NCI-H2081 treated with DMSO at 0.1 percent for 48 hours (cell line): ENCODE measurements around the gene FLYWCH1.

Source experiments
- DNase-seq: peaks from one replicate; lab custom pipeline; 2025; lab: John Stamatoyannopoulos, UW

Gene FLYWCH1

DNA sequence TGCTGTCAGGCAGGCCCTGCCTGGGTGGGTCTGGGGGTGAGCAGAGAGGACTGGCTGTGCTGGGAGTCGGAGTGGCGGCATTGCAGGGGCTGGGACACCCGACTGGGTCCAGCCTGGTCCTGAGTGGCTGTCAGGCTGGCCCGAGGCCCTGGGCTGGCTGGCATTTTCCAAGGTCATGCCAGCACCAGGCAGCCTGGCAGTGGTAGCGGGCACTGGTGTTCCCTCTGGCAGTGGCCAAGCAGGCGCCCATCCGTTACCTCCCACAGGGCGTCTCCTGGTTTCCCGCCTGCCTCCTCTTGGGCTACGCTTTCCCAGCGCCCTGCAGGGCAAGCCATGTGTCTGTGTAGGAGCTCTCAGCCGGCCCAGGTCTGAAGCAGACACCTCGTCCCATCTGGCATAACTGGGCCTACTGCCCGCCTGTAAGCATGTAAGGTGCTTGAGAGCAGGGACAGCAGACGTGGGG lies 74.2 kb downstream of the FLYWCH1 start:
- no peak for DNase-seq

DNA sequence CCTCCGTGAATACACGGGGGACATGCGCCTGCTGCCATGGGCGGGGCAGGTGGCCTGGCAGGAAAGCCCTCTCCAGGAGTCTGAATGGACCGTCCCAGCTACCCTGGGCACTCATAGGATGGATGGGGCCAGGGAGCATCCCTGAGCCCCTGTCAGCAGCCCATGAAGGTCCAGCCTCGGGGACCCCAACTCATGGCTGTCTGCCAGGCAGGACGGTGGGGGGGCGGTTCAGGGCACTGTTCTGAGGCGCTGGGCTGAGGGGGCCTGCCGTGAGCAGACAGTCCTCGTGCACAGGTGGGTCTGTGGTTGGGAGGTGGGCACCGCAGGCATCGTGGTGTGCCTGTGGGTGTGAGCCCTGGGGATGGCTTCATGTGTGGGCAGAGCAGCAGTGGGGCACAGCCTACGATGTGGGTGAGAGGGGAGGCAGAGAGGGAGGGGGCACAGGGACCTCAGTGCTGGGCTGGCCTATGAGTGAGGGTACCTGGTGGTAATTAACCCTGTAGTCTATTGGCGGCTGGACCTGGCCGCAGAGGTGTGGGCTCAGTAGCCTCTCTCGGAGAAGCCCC lies 75.0 kb downstream of the FLYWCH1 start:
- no peak for DNase-seq

- DNase-seq, result no peak
These were observed 75.6 kb downstream of the FLYWCH1 start for GRCh38 chr16:2987286-2987685.

DNA sequence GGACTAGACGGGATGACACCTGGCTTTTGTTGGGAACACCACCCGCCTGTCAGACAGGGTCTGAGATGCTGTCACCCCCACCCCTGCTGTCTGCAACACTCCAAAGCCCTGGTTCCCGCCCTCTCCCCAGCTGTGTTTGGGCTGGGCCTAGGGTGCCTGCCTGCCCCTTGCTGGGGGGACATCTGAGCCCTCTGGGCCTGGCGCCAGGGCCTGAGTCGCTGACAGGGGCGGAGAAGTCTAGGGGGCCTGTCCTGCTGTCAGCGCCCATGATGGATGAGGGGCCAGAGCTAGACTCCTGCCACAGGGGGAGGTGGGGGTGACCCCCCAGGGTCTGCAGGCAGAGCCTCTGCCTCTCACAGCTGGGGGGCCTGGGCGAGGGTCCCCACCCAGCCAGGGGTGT lies 76.1 kb downstream of the FLYWCH1 start:
- DNase-seq, result no peak

DNA sequence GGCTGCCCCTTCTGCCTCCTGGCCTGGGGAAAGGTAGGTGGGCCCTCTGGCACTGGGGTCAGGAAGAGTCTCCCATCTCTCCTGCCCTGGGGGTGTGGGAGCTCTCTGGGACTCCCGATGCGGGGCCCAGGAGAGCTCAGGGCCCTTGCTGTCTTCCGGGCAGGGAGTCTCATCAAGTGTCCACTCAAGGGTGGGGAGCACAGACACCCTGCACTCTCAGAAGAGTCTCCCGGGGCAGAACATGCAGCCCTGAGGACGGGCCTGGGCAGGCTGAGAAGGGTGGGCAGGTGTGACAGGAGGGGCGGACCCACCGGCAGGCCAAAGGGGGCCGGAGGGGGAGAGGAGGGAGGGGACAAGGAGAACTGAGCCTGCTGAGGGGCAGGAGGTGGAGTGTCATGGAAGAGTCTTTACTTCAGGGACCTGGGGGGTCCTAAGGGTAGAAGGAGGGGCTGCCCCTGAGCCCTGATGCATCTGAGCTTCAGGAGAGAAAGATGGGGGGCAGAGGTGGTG lies 76.9 kb downstream of the FLYWCH1 start:
- no peak for DNase-seq

DNA sequence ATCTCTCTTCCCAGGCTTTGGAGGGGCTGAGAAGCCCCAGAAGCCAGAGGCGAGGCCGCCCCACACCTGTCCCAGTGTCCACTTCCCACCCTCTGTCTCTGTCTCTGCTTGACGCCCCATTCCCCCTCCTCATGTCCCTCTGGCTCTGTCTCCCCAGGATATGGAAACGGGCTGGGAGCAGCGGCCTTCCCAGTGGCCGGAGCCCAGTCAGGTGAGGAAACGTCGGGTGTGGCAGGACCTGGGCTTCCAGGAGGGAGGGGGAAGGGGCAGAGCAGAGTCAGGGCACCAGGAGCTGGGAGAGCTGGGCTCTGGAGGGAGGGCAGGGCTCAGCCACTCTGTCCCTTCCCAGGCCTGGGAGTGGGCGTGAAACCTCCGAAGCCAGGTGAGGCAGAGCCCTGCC lies 79.2 kb downstream of the FLYWCH1 start:
- no peak for DNase-seq

DNA sequence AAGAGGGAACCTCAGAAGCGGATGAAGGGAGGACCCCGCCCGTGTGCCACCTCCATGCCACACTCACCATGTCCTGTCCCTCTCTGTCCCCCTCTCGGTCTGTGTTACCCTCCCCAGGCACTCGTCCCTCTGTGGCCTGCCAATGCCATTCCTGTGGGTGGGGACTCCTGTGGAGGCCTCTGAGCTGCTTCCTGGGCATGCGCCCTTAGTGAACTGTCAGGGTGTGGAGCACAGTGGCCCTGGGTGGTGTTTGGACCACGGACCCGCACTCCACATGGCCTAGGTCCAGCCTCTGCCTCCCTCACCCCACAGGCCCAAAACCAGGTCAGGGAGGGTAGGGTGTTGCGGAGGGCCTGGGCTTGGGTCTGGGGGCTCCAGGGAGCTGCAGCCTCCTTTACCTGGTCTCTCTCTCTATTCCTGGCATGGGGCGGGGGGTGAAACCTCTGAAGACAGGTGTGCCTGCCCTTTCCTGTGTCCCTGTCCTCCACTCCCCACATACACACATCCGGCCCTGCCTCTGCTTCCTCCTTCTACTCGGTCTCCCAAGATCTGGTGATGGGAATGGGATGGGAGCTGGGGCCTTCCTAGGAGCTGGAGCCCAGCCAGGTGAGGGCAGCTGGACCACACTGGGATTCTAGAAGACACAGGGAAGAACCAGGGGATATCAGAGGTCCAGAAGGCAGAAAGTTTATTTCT lies 80.0 kb downstream of the FLYWCH1 start:
- DNase-seq, result no peak

GRCh38 chr16:2992383-2993081 lies 80.8 kb downstream of the FLYWCH1 start:
- no peak for DNase-seq

DNA sequence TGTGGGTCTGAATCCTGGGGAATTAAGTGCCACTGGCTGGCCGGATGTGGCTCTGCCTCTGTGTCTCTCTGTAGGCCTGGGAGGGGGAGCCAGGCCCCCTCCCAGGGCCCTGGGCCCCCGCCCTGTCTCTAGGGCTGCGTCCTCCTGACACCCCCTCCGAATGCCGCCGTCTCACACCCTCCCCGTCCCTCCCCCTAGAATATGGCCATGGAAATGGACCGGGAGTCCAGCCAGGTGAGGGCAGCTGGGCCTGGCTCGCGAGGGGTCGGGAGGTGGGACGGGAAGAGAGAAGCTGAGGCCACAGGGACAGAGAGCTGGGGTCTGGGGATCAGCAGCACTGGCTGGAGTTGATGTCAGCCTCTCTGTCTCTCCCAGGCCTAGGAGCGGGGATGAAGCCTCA lies 84.6 kb downstream of the FLYWCH1 start:
- no peak for DNase-seq

DNA sequence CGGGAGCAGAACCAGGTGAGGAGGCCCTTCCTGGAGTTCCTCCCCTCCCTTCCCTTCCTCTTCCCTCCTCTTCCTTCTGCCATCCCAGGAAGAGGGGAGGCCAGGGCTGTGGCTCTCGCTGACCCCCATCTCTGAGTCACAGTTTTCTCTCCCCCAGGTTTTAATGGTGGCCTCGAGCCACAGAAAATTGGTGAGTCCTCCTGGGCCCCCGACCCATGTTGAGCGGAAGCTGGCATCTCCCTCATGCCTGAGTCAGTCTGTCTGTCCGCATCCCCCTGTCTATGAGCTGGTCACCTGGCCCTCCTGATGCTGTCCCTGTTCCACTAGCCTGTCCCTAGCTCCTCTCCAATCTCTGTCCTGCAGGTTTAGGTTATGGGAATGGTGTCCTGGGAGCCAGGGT lies 88.2 kb downstream of the FLYWCH1 start:
- no peak for DNase-seq

DNA sequence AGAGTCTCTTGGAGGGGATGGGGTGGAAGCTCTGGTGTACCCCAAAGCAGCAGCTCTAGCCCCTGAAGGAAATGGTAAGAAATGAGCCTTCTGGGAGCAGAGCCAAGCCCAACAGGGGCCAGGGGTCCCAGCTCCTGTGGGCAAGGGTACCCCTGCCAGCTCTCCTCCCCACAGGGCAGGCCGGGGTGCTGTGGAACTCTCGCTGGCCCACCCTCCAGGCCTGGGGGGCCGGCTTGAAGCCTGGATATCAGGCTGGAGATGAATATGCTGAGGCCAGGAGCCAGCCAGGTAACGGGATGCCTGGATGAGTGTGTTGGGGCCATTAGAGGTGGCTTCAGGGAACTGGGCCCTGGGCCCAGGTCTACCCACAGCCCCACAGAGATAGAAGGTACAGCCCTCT lies 88.8 kb downstream of the FLYWCH1 start:
- no peak for DNase-seq
